ENCODE measurements around the gene ERVK3-1.
A peak's percentile ranks its signal among the peaks of the same experiment; 100 is the strongest.

The ERVK3-1 gene

DNA sequence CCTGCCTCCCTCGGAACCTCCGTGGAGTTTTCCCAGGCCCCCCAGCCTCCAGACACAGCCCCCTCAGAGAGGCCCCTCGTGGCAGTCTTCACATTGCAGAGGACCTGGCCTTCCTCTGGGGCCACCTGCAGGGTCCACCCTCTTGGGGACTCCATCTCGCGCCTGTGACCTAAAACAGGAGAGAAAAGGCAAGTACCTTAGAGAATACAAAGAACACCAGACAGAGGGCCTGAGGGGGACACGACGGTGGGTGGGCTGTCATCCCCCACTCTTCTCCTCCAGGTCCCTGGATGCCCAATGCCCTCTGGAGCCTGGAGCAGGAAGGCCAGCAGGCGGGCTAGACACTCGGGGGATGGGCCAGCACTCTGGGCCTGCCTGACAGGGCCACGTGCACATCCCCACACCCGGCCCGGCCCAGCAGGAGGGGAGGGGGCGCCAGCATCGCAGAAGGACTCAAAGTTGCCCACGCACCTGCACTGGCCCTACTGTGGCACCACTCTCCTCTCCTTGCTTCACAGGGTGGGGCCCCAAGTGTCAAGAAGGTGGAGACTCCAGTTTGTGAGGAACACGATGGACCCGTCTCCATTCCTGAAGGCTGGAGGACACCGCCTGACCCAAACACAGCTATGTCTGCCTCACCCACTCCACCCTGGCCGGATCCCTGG, 52.4 kb downstream of the ERVK3-1 start:
- TF ChIP-seq, protein P1, sequence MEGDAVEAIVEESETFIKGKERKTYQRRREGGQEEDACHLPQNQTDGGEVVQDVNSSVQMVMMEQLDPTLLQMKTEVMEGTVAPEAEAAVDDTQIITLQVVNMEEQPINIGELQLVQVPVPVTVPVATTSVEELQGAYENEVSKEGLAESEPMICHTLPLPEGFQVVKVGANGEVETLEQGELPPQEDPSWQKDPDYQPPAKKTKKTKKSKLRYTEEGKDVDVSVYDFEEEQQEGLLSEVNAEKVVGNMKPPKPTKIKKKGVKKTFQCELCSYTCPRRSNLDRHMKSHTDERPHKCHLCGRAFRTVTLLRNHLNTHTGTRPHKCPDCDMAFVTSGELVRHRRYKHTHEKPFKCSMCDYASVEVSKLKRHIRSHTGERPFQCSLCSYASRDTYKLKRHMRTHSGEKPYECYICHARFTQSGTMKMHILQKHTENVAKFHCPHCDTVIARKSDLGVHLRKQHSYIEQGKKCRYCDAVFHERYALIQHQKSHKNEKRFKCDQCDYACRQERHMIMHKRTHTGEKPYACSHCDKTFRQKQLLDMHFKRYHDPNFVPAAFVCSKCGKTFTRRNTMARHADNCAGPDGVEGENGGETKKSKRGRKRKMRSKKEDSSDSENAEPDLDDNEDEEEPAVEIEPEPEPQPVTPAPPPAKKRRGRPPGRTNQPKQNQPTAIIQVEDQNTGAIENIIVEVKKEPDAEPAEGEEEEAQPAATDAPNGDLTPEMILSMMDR (IDR thresholded peaks at IDR 0.05): no peak
- peaks cover 7% of the 10 kb centered on the region for H3K36me3 Mint-ChIP-seq (ENCODE audit: low read depth)
- peak overlapping the region; percentile 69 for H3K27ac Mint-ChIP-seq
- H3K4me3 Mint-ChIP-seq: no peak overlapping the region
- H3K4me1 Mint-ChIP-seq: peaks cover 30% of the 10 kb centered on the region
- H3K9me3 Mint-ChIP-seq: no peaks in the 10 kb centered on the region
- peaks cover 4% of the 10 kb centered on the region for H3K27me3 Mint-ChIP-seq (ENCODE audit: low read depth, poor library complexity)
- DNase-seq: no peak

- TF ChIP-seq, protein P1 (IDR thresholded peaks at IDR 0.05): no peak
- Mint-ChIP-seq H3K27ac (peak overlapping the region; percentile 99), H3K4me3 (peak overlapping the region; percentile 97), H3K36me3 (ENCODE audit: low read depth) (no peaks in the 10 kb centered on the region), H3K27me3 (ENCODE audit: low read depth, poor library complexity) (peaks cover 4% of the 10 kb centered on the region), H3K4me1 (peaks cover 26% of the 10 kb centered on the region), H3K9me3 (no peaks in the 10 kb centered on the region)
- no peak for DNase-seq
These were observed 56.7 kb downstream of the ERVK3-1 start for GRCh38 chr19:58361900-58362271.

DNA sequence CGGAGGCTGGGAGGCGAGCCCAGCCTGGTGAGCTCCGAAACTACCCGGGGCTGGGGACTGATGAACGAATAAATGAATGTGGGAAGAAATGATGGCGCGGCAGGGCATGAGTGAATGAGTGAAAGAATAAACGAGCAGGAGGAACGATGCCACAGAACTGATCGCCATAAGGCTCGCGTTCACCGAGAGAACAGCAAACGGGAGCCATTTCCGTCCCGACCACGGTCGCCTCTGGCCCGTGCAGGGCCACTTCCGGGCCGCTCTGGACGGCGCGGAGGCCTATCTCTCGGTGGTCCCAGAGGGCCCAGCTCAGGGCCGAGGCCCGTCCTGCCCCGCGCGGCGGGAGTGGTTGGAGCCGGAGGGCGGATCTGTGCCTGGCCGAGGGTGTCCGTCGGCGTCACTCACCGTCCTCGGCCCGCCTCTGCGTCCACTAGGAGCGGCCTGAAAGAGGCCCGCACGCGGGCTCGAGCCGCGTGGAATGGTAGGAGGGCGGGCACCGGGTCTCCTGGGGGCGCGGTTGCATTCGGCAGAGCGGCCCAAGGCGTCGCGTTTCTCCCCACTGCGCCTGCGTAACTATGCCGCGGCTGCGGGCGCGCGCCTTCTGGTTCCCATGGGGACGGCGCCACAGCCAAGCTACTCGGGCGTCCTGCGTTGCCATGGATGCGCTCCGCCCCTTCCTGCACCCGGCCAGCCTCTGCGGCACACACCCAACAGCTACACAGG, 57.3 kb downstream of the ERVK3-1 start, which contains the start of gene ZNF497:
Gene ZNF497 (minus strand): TSS at position 480 of the 723 bp plus-strand sequence. CDS start 5,116 bp downstream, outside the sequence.
- Mint-ChIP-seq H3K36me3 (ENCODE audit: low read depth) (peaks cover 4% of the 10 kb centered on the region), H3K27me3 (ENCODE audit: low read depth, poor library complexity) (peaks cover 4% of the 10 kb centered on the region), H3K4me3 (peak within 1 kb of the TSS; percentile 97), H3K4me1 (peaks cover 26% of the 10 kb centered on the region), H3K9me3 (no peaks in the 10 kb centered on the region), H3K27ac (peak within 1 kb of the TSS; percentile 99)
- TF ChIP-seq, protein P1 (IDR thresholded peaks at IDR 0.05): no peak
- DNase-seq: peak; percentile 97

- DNase-seq: no peak
- no peaks in the 10 kb centered on the region for H3K9me3 Mint-ChIP-seq
- TF ChIP-seq, protein P1 (IDR thresholded peaks at IDR 0.05): no peak
- peaks cover 4% of the 10 kb centered on the region for H3K27me3 Mint-ChIP-seq (ENCODE audit: low read depth, poor library complexity)
- H3K36me3 Mint-ChIP-seq (ENCODE audit: low read depth): peaks cover 6% of the 10 kb centered on the region
- H3K4me1 Mint-ChIP-seq: peaks cover 26% of the 10 kb centered on the region
- H3K4me3 Mint-ChIP-seq: no peak overlapping the region
- no peak overlapping the region for H3K27ac Mint-ChIP-seq
These were observed 59.0 kb downstream of the ERVK3-1 start for GRCh38 chr19:58364146-58364545.

All from nephron progenitor cell (in vitro differentiated cells).